Erythroblast (primary cell): Measurements from ENCODE around the gene FN3KRP.

ENCODE experiments used
- GATA1 ChIP-seq: IDR thresholded peaks from 2 replicates; pipeline ENCODE4 v1.6.1; 2011; ENCODE audit warnings: low read depth, mild to moderate bottlenecking, control low read depth, low read length, moderate library complexity
- POLR2A ChIP-seq: IDR thresholded peaks from 2 replicates; pipeline ENCODE4 v1.6.1; 2011; ENCODE audit warnings: mild to moderate bottlenecking, low read length

DNA sequence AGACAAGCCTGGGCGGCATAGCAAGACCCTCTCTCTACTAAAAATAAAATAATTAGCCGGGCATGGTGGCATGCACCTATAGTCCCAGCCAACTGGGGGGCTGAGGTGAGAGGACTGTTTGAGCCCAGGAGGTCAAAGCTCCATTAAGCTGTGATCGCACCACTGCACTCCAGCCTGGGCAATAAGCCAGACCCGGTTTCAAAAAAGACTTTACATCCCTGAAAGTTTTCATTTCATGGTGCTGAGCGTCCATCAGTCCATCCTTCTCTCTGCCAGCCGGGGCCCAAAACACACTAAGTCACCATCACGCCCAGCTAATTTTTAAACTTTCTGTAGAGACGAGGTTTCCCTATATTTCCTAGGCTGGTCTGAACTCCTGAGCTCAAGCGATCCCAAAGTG is 28.6 kb upstream of the FN3KRP start:
- TF ChIP-seq POLR2A (no peak), GATA1 (no peak)
